ENCODE measurements around the gene LEFTY2.
"Not testable (repeated sequence)": the region's sequence is repeated elsewhere in the genome, so short reads cannot be mapped to it uniquely, and the experiment has no call there.

LEFTY2 gene

GRCh38 chr1:225929462-225929861, 11.6 kb downstream of the LEFTY2 start:
- DNase-seq (ENCODE audit: low read depth), result not testable (repeated sequence)

DNA sequence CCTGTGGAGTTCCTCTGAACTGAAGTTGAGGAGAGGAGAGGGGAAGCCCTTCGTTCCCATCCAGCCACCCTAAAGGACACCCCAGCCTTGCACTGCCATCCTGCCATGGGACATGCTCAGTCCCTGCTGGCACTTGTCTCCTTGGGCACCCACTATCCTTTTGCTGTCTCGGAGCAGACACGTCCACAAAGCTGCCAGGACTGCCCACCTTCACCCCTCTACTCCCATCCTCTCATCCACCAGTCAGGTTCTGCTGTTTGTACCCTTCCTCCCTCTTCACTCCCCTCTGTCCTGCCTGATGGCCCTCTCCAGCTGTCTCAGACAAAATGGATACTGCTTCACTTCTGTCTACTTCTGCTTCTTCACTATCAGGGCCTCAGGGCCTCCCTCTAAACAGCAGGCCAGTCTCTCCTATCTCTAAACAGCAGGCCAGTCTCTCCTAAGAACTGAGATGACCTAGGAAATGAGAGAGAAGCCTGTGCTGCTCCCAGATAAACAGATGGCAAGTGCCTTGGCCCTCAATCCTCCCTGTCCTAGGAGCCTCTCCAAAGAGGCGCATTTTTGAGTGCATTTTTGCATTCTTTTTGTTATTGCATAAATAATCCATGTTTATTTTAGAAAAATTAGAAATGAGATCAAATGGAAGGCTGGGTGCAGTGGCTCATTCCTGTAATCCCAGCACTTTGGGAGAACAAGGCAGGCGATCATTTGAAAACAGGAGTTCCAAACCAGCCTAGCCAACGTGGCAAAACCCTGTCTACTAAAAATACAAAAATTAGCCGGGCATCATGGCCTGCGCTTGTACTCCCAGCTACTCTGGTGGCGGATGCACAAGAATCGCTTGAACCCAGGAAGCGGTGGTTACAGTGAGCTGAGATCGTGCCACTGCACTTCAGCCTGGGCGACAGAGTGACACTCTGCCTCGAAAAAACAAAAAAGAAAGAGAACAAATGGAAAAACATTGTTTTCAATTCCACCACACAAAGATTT, 12.5 kb downstream of the LEFTY2 start:
- DNase-seq (ENCODE audit: low read depth), result no peak

DNA sequence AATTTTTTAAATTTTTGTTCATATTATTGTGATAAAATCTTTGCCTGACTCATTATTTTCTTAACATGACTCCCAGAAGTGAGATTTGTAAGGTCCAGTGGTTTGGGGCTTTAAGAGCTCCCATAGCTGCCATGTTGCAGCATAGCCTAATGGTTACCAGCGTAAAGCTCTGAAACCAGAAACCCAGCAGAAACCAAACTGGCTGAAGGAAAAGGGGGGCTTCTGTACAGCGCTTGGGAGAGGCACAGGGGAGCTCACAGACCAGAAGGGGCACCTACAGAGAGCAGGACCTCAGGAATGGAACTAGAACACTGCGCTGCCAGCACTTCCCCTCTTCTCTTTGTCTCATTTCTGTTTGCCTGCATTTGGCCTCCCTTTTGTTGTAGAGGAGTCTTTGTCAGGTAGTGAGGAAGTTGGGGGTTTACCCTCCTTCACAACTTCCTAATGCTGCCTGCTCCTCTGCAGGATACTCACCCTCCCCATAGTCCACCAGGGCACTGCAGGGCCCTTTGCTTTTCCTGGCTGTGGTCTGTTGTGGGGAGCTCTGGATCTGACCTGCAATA, 14.4 kb downstream of the LEFTY2 start:
- no peak for DNase-seq (ENCODE audit: low read depth)

GRCh38 chr1:225923692-225924555, 17.1 kb downstream of the LEFTY2 start, which contains the start of gene PYCR2:
Gene PYCR2, minus strand, starts transcription at chr1:225924250. Its CDS starts 140 bp downstream, at chr1:225924110.
- DNase-seq (ENCODE audit: low read depth), result peak; percentile 78

GRCh38 chr1:225923381-225923691, 17.7 kb downstream of the LEFTY2 start:
- DNase-seq (ENCODE audit: low read depth), result no peak

GRCh38 chr1:225921734-225922709, 19.0 kb downstream of the LEFTY2 start:
- DNase-seq (ENCODE audit: low read depth), result no peak

GRCh38 chr1:225919906-225920305, 21.1 kb downstream of the LEFTY2 start:
- no peak for DNase-seq (ENCODE audit: low read depth)

DNA sequence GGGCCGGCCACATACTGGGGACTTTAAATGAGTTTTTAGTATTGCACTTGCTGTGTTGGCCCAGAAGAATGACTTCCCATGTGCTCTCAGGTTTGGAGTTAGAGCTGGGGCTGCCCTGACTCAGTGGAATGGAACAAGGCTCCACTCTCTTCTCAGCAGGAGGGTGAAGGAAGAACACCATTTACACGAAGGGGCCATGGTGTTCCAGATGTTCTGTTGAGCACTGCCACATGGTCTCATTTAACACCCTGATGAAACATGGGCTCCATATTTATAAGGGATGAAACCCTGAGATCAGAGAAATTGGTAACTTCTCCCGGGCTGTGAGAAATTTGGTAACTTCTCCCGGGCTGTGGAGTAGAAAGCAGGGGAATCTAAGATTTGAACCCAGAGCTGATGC, 22.7 kb downstream of the LEFTY2 start:
- no peak for DNase-seq (ENCODE audit: low read depth)

- DNase-seq (ENCODE audit: low read depth), result no peak
Measured at GRCh38 chr1:225917536-225917935, 23.5 kb downstream of the LEFTY2 start.

GRCh38 chr1:225917101-225917500, 23.9 kb downstream of the LEFTY2 start:
- no peak for DNase-seq (ENCODE audit: low read depth)

GRCh38 chr1:225915538-225915991, 25.5 kb downstream of the LEFTY2 start:
- no peak for DNase-seq (ENCODE audit: low read depth)

DNA sequence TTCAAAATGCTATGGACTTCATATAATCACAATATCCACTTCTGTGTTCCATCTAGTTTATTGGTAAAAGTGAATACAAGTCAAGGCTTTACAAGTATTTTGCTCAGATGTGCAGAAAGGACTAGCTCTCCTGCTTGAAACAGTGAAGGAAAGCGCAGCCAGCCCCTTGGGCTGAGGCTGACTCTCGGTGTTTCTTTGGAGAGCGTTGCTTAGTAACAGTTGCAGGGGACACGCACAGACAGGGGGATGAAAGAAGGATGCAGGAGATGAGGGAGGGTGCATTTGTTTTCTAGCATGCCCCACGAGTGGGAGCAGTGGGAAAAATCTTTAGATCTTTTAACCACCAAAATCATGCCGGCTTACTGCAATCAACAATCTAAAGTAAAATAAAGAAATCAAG, 26.1 kb downstream of the LEFTY2 start:
- DNase-seq (ENCODE audit: low read depth), result no peak

DNA sequence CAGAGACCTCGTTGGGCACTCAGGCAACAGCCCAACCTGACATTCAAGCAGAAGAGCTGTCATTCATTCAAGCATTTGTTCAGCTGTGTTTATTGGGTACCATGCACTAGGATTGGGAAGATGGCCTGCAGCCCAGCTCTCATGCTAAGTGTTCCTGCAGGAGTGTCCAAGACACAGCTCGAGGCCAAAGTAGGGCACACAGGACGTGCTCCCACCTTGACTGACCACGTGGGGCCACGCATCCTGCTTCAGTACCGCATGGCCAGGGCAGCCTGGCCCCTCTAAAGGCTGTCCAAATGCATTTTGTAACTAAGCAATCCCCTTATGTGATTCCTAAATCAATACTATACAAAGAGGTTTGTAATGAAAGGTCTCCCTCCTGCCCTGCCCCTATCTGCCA, 26.6 kb downstream of the LEFTY2 start:
- DNase-seq (ENCODE audit: low read depth), result no peak

GRCh38 chr1:225911191-225912130, 29.6 kb downstream of the LEFTY2 start:
- peak; percentile 58 for DNase-seq (ENCODE audit: low read depth)

DNA sequence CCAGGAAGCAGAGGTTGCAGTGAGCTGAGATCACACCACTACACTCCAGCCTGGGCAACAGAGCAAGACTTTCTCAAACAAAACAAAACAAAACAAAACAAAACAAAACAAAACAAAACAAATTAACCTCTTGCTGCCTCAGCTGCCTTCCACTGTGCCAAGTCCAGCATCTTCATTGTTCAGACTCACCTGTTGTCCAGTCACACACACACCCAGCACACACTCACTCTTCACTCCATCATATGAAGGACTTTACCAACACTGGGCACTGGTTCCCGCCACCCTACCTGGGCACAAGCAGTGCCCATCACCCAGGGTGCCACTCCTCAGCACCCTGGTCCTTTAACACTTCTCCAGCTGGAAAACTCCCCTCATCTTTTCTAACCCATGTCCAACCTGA, 31.5 kb downstream of the LEFTY2 start:
- DNase-seq (ENCODE audit: low read depth), result no peak

DNA sequence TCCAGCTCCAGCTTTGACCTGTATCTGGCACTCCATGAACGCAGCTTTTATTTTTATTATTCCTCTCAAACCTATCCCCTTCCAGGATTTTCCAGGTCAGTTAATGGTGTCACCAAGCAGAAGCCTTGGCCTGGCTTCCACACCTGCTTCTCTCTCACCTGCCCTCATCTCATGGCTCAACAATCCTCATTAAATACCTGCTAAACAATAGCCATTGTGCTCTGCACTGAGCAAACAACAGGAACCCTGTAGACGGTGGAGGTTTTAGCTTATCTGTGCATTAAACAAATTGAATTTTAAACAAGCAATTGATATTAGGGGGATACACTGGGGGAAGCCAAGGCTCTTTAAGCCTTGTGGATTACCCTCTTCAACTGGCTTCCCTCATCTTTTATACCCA, 32.2 kb downstream of the LEFTY2 start:
- DNase-seq (ENCODE audit: low read depth), result no peak

DNA sequence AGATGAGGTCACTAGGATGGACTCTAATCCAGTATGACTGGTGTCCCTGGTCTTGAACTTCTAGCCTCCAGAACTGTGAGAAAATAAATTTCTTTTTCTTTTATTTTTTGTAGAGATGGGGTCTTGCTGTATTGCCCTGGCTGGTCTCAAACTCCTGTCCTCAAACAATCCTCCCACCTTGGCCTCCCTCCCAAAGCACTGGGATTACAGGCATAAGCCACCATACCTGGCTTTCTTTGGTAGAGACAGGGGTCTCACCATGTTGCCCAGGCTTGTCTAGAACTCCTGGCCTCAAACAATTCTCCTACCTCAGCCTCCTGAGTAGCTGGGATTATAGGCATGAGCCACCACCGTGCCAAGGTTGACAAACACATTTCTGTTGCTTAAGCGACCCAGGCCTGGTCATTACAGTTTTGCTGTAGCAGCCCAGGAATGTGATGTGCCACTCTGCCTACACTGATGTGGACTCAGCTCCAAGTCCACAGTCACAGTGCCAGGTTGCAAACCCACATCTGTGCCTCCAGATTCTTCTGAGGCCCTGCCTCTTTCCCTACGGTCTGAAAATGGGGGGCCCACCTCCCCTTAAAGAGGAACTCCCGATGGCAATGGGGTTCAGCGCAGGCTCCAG, 32.9 kb downstream of the LEFTY2 start:
- DNase-seq (ENCODE audit: low read depth), result no peak

DNA sequence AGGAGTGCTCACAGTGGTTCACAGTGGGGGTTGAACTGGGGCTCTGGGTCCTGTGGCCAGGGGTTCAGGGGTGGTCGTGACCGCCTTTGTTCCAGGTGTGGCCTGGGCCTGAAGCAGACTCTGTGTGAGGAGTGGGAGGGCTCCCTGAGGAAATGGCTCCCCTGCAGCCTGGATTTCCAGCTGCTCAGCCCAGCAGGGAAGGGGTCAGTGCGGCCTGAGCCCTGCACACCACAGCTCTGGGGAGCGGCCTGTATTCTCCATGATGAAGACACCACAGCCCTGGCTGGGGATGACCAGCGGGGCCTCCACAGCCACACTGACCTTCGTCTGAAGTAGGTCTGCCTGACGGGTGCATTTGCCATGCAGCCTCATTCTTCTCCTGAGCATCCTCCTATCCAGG, 33.7 kb downstream of the LEFTY2 start:
- no peak for DNase-seq (ENCODE audit: low read depth)

GRCh38 chr1:225906467-225906866, 34.6 kb downstream of the LEFTY2 start:
- DNase-seq (ENCODE audit: low read depth), result no peak

- DNase-seq (ENCODE audit: low read depth), result no peak
Measured at GRCh38 chr1:225903623-225904022, 37.4 kb downstream of the LEFTY2 start.

All from stimulated activated CD8-positive, alpha-beta memory T cell treated with anti-CD3 and anti-CD28 coated beads, Interleukin-15, amount 100 ng/mL, for 24 hours (primary cell).